Tibial nerve (tissue), 4 donors: ENCODE measurements around the gene SUMF1. TPM values are rescaled to one million over a fixed set of nuclear protein-coding genes. Genes with fewer than 3 reads are reported as not detected.

Experiments
- DNase-seq, 2 donors: peaks; one replicate each; pipeline ENCODE4 v3.0.0-alpha.2; 2019; ENCODE audit warnings: low spot score in 2 of 2
- H3K27ac ChIP-seq, 4 donors: fragments of 200-600 bp; sonication (generic) in 3 of 4; one replicate each; pipeline ENCODE4 v1.5.1; 2017 to 2019; ENCODE audit warnings: mild to moderate bottlenecking in 1 of 4
- H3K27me3 ChIP-seq, 2 donors: fragments of 200-600 bp; sonication (generic) in 1 of 2; one replicate each; pipeline versions ENCODE4 v1.5.1 to v1.6.0; 2017 to 2019
- H3K36me3 ChIP-seq, 3 donors: fragments of 200-600 bp; sonication (generic); one replicate each; pipeline ENCODE4 v1.5.1; 2018 to 2019
- H3K4me1 ChIP-seq, 4 donors: fragments of 200-600 bp; sonication (generic) in 3 of 4; one replicate each; pipeline ENCODE4 v1.5.1; 2017 to 2019
- H3K4me3 ChIP-seq, 4 donors: fragments of 200-600 bp; sonication (generic) in 3 of 4; one replicate each; pipeline ENCODE4 v1.5.1; 2017 to 2019; ENCODE audit warnings: mild to moderate bottlenecking in 1 of 4, moderate library complexity in 1 of 4
- H3K9me3 ChIP-seq, 4 donors: fragments of 200-600 bp; sonication (generic) in 3 of 4; one replicate each; pipeline ENCODE4 v1.5.1; 2017 to 2019
- CTCF ChIP-seq, 5 experiments: fragments of 200-600 bp in 3 of 5; fragments of 450-650 bp in 2 of 5; sonication (generic) in 3 of 5; IDR thresholded peaks; one replicate each; pipeline ENCODE4 v1.5.1; 2016 to 2019; ENCODE audit warnings: antibody characterized with exemption in 5 of 5, mild to moderate bottlenecking in 3 of 5, moderate library complexity in 2 of 5
- EP300 ChIP-seq, 2 donors: sonication (generic); formaldehyde crosslinking; IDR thresholded peaks; one replicate each; pipeline ENCODE4 v1.6.1; 2017; ENCODE audit warnings: antibody characterized with exemption in 2 of 2, mild to moderate bottlenecking in 1 of 2
- POLR2A ChIP-seq, 2 donors: fragments of 450-650 bp; IDR thresholded peaks; one replicate each; pipeline ENCODE4 v1.6.1; 2017; ENCODE audit warnings: antibody characterized with exemption in 2 of 2, mild to moderate bottlenecking in 2 of 2, moderate library complexity in 2 of 2
- WGBS, 2 donors: methylation state at CpG; one replicate each; pipeline ENCODE4 v1.1.5; 2018; 5-methylcytosine and 5-hydroxymethylcytosine counted together
- total RNA-seq, 4 donors: library from RNA; depleted of rRNA; stranded (reverse); fragments of >200 nt; gene quantifications; one replicate each; pipeline ENCODE4 v1.1.0, GENCODE V29; 2016

Gene SUMF1
- total RNA-seq, 4 donors from 2014 or later = 49.2 to 70.6 (median 63.8) TPM

- Histone ChIP-seq H3K27me3 (no peaks in the 10 kb centered on the region), H3K27ac (peak overlapping the region in 3 of 4 donors; percentile 15 to 58 (median 46)), H3K36me3 (no peaks in the 10 kb centered on the region), H3K4me1 (peaks cover 0 to 22% (median 11%) of the 10 kb centered on the region in 4 donors), H3K4me3 (peak overlapping the region in 1 of 4 donors; percentile 0), H3K9me3 (no peaks in the 10 kb centered on the region)
- WGBS, 2 donors = 27 to 30% methylated on average over 6 of the region's 6 CpGs
- peak; percentile 26 to 56 for DNase-seq
- TF ChIP-seq EP300 (IDR thresholded peaks at IDR 0.05) (no peak), CTCF (IDR thresholded peaks at IDR 0.05) (no peak), POLR2A (IDR thresholded peaks at IDR 0.05) (no peak)
Observed at GRCh38 chr3:4355401-4356219, 111.5 kb downstream of the SUMF1 start.

GRCh38 chr3:4351872-4352271, 115.2 kb downstream of the SUMF1 start:
- WGBS, 2 donors = 82 to 83% methylated on average over 4 of the region's 4 CpGs
- H3K27me3 ChIP-seq = no peaks in the 10 kb centered on the region
- peak overlapping the region in 2 of 4 donors; percentile 43 to 74 for H3K27ac ChIP-seq
- no peaks in the 10 kb centered on the region for H3K36me3 ChIP-seq
- no peak for TF ChIP-seq EP300 (IDR thresholded peaks at IDR 0.05)
- TF ChIP-seq CTCF (IDR thresholded peaks at IDR 0.05) = no peak
- TF ChIP-seq POLR2A (IDR thresholded peaks at IDR 0.05) = no peak
- H3K9me3 ChIP-seq = no peaks in the 10 kb centered on the region
- H3K4me3 ChIP-seq = no peak overlapping the region
- H3K4me1 ChIP-seq = peaks cover 0 to 23% (median 11%) of the 10 kb centered on the region in 4 donors
- no peak for DNase-seq

- Histone ChIP-seq H3K36me3 (no peaks in the 10 kb centered on the region), H3K4me1 (peaks cover 0 to 19% (median 9%) of the 10 kb centered on the region in 4 donors), H3K27ac (peak overlapping the region; percentile 22 to 74 (median 58)), H3K27me3 (no peaks in the 10 kb centered on the region), H3K9me3 (no peaks in the 10 kb centered on the region), H3K4me3 (peak overlapping the region in 3 of 4 donors; percentile 21 to 36 (median 29))
- TF ChIP-seq EP300 (IDR thresholded peaks at IDR 0.05) = no peak
- TF ChIP-seq POLR2A (IDR thresholded peaks at IDR 0.05) = no peak
- no peak for TF ChIP-seq CTCF (IDR thresholded peaks at IDR 0.05)
- WGBS, 2 donors = 45 to 49% methylated on average over 11 of the region's 11 CpGs
- DNase-seq = no peak
Observed at GRCh38 chr3:4351164-4351855, 115.8 kb downstream of the SUMF1 start.

- Histone ChIP-seq H3K9me3 (no peaks in the 10 kb centered on the region), H3K27ac (peak overlapping the region; percentile 22 to 74 (median 58))
Observed at GRCh38 chr3:4350789-4351163, 116.3 kb downstream of the SUMF1 start.

More at GRCh38 chr3:4350789-4351163, 116.3 kb downstream of the SUMF1 start:
- H3K4me3 ChIP-seq = peak overlapping the region in 3 of 4 donors; percentile 21 to 36 (median 29)
- peak in 1 of 2 donors; percentile 77 for DNase-seq
- H3K4me1 ChIP-seq = peaks cover 0 to 15% (median 5%) of the 10 kb centered on the region in 4 donors
- WGBS, 2 donors = 0 to 4% methylated on average over 2 of the region's 2 CpGs
- TF ChIP-seq EP300 (IDR thresholded peaks at IDR 0.05) (no peak), CTCF (IDR thresholded peaks at IDR 0.05) (peak; percentile 57 to 77 (median 66))
- H3K36me3 ChIP-seq = no peaks in the 10 kb centered on the region
- H3K27me3 ChIP-seq = no peaks in the 10 kb centered on the region
